ENCODE results near the gene FRMPD1.

Gene FRMPD1

GRCh38 chr9:37678789-37679273, 28.1 kb downstream of the FRMPD1 start:
- DNase-seq (ENCODE audit: low spot score): no peak

- no peak for DNase-seq (ENCODE audit: low spot score)
Measured at GRCh38 chr9:37679649-37680402, 29.1 kb downstream of the FRMPD1 start.

DNA sequence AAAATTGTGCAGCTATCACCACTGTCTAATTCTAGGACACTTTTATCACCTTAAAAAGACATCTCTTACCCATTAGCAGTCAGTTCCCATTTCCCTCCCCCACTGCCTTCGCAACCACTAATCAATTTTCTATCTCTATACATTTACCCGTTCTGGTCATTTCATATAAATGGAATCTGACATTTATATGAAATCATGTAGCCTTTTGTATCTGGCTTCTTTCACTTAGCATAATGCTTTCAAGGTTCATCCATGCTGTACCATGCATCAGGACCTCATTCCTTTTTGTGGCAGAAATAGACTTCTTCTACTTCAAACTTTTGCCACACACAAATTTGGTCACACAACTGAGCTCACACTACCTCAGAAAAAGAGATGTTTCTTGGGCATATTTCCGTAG, 32.2 kb downstream of the FRMPD1 start:
- DNase-seq (ENCODE audit: low spot score): no peak

- no peak for DNase-seq (ENCODE audit: low spot score)
Measured at GRCh38 chr9:37683531-37684371, 33.0 kb downstream of the FRMPD1 start.

DNA sequence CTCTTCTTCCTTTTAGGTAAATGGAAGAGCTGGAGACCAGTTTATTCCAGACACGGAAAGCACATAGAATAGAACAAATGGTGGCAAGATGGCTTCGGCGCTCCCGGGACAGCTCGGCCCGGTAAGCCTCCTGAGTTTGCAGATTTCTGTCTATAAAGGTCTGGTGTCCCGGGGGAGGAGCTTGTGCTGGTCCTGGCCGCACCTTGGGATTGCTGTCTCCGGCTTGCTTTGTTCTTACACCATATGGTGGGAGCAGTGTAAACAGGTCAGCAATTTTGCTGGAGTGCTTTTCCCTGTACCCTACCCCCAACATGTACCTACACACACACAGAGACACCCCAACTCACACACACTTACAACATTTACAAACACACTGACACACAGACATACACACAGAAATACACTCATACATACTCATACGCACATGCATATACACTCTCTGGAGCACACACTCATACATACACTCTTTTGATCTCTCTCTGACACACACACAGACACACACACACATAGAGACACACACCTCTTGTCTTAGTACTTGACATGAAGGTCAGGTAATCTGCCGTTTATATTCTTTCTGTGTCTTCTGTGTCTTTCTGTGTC, 42.0 kb downstream of the FRMPD1 start:
- DNase-seq (ENCODE audit: low spot score): no peak

DNA sequence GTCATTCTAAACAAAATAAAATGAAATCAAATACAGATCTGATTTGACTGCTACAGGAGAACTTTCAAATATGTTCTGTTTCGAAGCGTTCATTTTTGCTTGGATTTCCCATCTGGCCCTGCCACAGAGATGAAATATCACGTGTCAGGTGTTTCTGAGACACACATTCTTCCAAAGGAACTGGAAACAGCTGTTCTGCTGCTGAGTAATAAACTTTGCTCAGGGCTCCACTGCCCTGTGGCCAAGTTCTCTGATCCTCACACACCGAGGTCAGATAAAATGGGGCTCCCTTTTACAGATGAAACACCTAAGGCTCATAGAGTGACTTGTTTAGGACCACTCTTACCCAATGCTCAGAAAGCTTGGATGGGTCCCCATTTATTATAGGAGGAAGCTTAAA, 42.5 kb downstream of the FRMPD1 start:
- DNase-seq (ENCODE audit: low spot score): no peak

GRCh38 chr9:37694355-37694754, 43.6 kb downstream of the FRMPD1 start:
- no peak for DNase-seq (ENCODE audit: low spot score)

GRCh38 chr9:37696528-37696927, 45.8 kb downstream of the FRMPD1 start:
- no peak for DNase-seq (ENCODE audit: low spot score)

- no peak for DNase-seq (ENCODE audit: low spot score)
Measured at GRCh38 chr9:37700131-37700530, 49.4 kb downstream of the FRMPD1 start.

GRCh38 chr9:37700900-37701299, 50.1 kb downstream of the FRMPD1 start:
- no peak for DNase-seq (ENCODE audit: low spot score)

GRCh38 chr9:37705787-37706186, 55.0 kb downstream of the FRMPD1 start:
- no peak for DNase-seq (ENCODE audit: low spot score)

DNA sequence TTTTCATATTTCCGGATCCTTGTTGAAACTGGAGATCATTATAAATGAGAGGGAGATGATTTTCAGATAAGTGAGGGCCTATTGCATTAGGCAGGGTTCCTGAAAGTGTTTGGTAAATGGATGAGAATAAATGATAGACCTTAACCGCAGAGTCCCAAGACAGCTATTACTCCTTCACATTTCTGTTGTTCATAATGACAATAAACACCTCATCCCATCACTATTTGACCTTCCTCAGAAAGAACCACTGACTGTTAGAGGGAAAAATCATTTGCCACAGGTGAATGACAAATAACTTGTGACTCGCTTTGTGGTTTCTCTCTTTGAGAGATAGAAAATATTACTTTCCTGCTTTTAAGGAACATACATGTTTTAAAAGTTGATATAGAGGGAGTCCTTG, 55.5 kb downstream of the FRMPD1 start:
- no peak for DNase-seq (ENCODE audit: low spot score)

GRCh38 chr9:37707748-37708147, 57.0 kb downstream of the FRMPD1 start:
- DNase-seq (ENCODE audit: low spot score): no peak

- no peak for DNase-seq (ENCODE audit: low spot score)
Measured at GRCh38 chr9:37710046-37710445, 59.3 kb downstream of the FRMPD1 start.

DNA sequence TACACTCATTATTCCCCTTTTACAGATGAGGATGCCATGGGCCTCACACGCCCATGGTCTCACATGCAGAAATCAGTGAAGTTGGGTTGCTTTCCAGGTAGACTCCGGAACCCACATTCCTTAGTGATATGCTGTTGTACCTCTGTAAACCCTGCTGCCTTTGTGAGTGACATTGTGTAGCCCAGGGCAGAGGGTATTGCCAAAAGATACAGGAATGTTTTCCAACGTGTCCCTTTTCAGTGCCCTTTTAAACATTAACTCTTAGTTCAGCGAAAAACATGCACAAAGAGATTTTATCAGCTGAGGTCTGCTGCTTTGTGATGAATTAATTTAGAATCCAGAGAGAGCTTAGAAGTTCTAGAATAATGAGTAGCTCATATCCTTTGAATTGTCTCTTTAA, 64.5 kb downstream of the FRMPD1 start:
- DNase-seq (ENCODE audit: low spot score): no peak

DNA sequence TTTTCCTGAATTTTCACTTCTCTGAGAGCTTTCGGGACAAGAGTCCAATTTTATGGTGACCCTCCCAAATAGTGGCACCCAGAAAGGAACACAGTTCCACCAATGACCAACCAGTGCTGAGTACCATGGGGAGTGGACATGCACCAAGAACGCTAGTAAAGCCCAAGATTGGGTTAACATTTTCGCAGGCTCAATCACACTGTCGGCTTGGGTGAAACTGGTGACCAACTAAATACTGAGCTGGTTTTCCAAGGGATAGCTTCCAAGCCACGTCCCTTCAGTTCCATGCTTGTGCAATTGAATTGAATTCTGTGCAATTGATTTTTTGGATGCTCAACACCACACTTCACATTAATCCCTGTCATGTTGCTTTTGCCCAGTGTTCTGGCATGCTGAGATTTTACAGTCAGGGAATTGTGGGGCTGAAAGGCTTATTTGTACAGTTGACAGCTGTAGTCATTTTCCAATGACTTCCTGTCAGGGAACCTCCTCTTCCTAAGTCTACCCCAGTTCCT, 65.3 kb downstream of the FRMPD1 start:
- no peak for DNase-seq (ENCODE audit: low spot score)

- DNase-seq (ENCODE audit: low spot score): no peak
Measured at GRCh38 chr9:37719526-37719925, 68.8 kb downstream of the FRMPD1 start.

GRCh38 chr9:37727013-37727412, 76.3 kb downstream of the FRMPD1 start:
- no peak for DNase-seq (ENCODE audit: low spot score)

DNA sequence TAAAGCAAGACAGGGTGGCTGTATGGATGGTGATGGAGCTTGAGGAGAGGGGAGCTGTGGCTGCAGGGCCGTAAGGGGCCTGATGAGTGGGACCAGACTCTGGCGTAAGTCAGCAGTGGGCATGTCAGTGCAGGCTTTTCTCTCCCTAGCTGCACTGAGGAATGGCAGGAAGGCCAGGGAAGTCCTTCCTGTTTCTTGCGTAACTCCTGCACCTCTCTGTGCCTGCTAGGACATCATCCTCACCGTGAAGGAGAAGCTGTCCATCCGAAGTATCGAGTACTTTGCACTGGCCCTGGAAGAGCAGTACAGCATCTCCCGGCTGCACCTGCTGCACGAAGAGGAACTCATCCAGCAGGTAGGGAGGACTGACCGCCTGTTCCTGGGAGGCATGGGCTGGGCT, 78.7 kb downstream of the FRMPD1 start:
- no peak for DNase-seq (ENCODE audit: low spot score)

DNA sequence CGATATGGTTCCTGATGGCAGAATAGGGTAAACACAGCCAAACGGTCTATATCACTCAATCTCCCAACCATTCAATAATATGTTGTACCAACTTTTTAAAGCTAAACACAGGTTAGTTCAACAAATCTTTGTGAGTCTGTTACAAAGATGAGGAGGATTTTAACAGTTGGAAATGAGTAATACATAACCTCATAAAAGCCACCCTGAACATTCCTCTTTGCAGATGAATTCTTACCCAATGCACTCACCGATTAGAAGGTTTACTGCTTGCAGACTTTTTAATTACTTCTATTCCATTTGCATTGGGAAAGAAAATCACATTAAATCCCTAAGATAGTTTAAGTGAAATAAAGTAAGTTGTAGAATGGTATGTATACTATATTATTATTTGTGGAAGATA, 79.5 kb downstream of the FRMPD1 start:
- DNase-seq (ENCODE audit: low spot score): no peak

DNA sequence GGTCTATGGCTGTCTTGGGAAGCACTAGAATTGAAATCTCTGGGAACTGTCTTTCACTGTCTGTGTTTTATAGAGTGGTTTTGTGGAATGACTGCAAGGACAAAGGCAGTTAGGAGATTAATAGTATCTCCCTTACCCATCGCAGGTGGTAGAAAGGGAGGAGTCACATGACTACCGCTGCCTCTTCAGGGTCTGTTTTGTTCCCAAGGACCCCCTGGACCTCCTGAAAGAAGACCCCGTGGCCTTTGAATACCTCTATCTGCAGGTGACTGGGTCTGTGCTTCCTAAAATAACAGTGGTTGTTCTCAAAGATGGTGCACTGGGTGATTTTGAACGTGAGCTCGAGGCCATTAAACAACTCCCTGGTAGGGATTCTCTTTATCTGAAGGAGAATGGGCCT, 80.1 kb downstream of the FRMPD1 start:
- peak; percentile 41 for DNase-seq (ENCODE audit: low spot score)

GRCh38 chr9:37732086-37732741, 81.5 kb downstream of the FRMPD1 start:
- no peak for DNase-seq (ENCODE audit: low spot score)

All from iPS-NIHi11 (cell line).